Smooth muscle cell (in vitro differentiated cells): ENCODE measurements around the gene ASTN2. TPM values are rescaled to one million over a fixed set of nuclear protein-coding genes. Genes with fewer than 3 reads are reported as not detected.

Experiments
- DNase-seq: peaks from one replicate; lab custom pipeline; 2025; ENCODE audit not compliant: unreplicated experiment; lab: John Stamatoyannopoulos, UW
- H2AFZ ChIP-seq: fragments of 200-600 bp; sonication (generic); 2 replicates; pipeline ENCODE4 v1.6.0; 2016; ENCODE audit warnings: antibody characterized with exemption, low read depth, mild to moderate bottlenecking
- H3F3A ChIP-seq: fragments of 200-600 bp; sonication (generic); 2 replicates; pipeline ENCODE4 v1.6.0; 2017; ENCODE audit warnings: antibody characterized with exemption, low read depth
- H3K27ac ChIP-seq: fragments of 200-600 bp; sonication (generic); 2 replicates; pipeline ENCODE4 v1.5.1; 2016; ENCODE audit warnings: low read depth, mild to moderate bottlenecking
- H3K27me3 ChIP-seq: fragments of 200-600 bp; sonication (generic); 2 replicates; pipeline ENCODE4 v1.6.1; 2016; ENCODE audit warnings: low read depth, mild to moderate bottlenecking
- H3K36me3 ChIP-seq: fragments of 200-600 bp; sonication (generic); 2 replicates; pipeline ENCODE4 v1.5.1; 2016; ENCODE audit warnings: low read depth
- H3K4me1 ChIP-seq: fragments of 200-600 bp; sonication (generic); 2 replicates; pipeline ENCODE4 v1.5.1; 2016; ENCODE audit warnings: low read depth
- H3K4me2 ChIP-seq: fragments of 200-600 bp; sonication (generic); 2 replicates; pipeline ENCODE4 v1.6.0; 2016; ENCODE audit warnings: mild to moderate bottlenecking
- H3K4me3 ChIP-seq: fragments of 200-600 bp; sonication (generic); 2 replicates; pipeline ENCODE4 v1.5.1; 2016; ENCODE audit warnings: mild to moderate bottlenecking
- H3K79me2 ChIP-seq: fragments of 200-600 bp; sonication (generic); 2 replicates; pipeline ENCODE4 v1.6.0; 2016; ENCODE audit warnings: low read depth, mild to moderate bottlenecking
- H3K9ac ChIP-seq: fragments of 200-600 bp; sonication (generic); 2 replicates; pipeline ENCODE4 v1.6.0; 2016; ENCODE audit warnings: low read depth
- H3K9me3 ChIP-seq: fragments of 200-600 bp; sonication (generic); replicated peaks from 2 replicates; pipeline ENCODE4 v1.5.1; 2016; ENCODE audit warnings: low read depth
- H4K20me1 ChIP-seq: fragments of 200-600 bp; sonication (generic); 2 replicates; pipeline ENCODE4 v1.6.0; 2016; ENCODE audit warnings: low read depth
- WGBS: methylation state at CpG from one replicate; pipeline ENCODE4 v1.1.7; 2016; ENCODE audit warnings: low lambda C conversion rate; 5-methylcytosine and 5-hydroxymethylcytosine counted together
- polyA plus RNA-seq: library from polyadenylated mRNA; unstranded; fragments of >200 nt; fragmentation: Nextera tagmentation; extraction: Ambion mirVana; gene quantifications from 2 replicates; pipeline ENCODE4 v1.2.1, GENCODE V29; 2016
- total RNA-seq: library from RNA; depleted of rRNA; stranded (reverse); fragments of >200 nt; gene quantifications from 2 replicates; pipeline ENCODE4 v1.2.3, GENCODE V29; 2014
- TF ChIP-seq, protein P1 (sequence below): fragments of 200-600 bp; sonication (generic); IDR thresholded peaks from 2 replicates; pipeline ENCODE4 v1.5.1; 2017; ENCODE audit warnings: borderline replicate concordance, mild to moderate bottlenecking, antibody characterized with exemption; ENCODE audit not compliant: insufficient read depth, poor library complexity, severe bottlenecking

ASTN2 gene
- total and polyA plus RNA-seq, 2 experiments from 2014 or later = 6.5 to 6.7 TPM

DNA sequence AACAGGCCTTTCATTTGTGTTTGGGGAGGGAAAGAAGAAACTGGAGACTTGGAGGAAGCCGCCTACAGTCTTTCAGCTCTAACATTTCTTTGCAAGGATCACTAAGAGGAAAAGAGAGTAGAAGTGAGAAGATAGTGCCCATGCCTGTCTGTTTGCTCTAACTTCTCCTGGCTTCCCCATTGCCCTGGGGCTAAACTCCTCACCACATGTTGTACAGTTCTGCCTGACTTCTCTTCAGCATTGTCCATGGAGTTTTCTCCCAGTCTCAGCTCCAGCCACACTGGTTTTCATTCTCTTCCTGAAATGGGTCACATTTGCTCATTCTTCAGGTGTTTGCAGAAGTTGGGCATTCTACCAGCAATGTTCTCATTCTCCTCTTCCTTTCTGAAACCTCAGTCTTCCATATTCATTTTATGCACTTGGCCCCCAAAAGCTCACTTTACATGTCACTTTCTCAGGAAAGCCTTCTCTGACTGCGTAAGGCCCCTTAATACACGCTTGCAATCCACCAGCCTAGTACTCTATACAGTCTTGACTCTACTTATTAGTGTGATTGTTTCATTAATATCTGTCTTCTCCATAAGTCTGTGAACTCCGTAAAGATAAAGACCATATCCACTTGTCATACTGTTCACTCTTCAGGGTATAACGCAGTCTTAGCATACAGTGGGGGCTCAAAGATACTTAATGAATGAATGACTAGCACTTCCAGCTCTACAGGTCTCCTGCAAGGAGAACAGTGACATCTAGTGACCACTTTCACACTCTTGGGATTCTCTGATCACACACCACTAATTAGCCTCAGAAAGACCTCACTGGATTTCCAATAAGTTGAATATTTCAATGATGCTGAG lies 768.0 kb downstream of the ASTN2 start:
- Histone ChIP-seq H2AFZ (no peak overlapping the region), H3K9ac (no peak overlapping the region), H3K27ac (no peak overlapping the region), H3F3A (peaks cover 3% of the 10 kb centered on the region), H4K20me1 (no peaks in the 10 kb centered on the region), H3K9me3 (no peaks in the 10 kb centered on the region), H3K4me3 (no peak overlapping the region), H3K4me1 (peaks cover 3% of the 10 kb centered on the region), H3K79me2 (no peaks in the 10 kb centered on the region), H3K27me3 (no peaks in the 10 kb centered on the region), H3K4me2 (peak overlapping the region; percentile 24), H3K36me3 (no peaks in the 10 kb centered on the region)
- no peak for DNase-seq
- 75% methylated on average over 5 of the region's 5 CpGs for WGBS
- TF ChIP-seq, protein P1, sequence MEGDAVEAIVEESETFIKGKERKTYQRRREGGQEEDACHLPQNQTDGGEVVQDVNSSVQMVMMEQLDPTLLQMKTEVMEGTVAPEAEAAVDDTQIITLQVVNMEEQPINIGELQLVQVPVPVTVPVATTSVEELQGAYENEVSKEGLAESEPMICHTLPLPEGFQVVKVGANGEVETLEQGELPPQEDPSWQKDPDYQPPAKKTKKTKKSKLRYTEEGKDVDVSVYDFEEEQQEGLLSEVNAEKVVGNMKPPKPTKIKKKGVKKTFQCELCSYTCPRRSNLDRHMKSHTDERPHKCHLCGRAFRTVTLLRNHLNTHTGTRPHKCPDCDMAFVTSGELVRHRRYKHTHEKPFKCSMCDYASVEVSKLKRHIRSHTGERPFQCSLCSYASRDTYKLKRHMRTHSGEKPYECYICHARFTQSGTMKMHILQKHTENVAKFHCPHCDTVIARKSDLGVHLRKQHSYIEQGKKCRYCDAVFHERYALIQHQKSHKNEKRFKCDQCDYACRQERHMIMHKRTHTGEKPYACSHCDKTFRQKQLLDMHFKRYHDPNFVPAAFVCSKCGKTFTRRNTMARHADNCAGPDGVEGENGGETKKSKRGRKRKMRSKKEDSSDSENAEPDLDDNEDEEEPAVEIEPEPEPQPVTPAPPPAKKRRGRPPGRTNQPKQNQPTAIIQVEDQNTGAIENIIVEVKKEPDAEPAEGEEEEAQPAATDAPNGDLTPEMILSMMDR = peak; percentile 72

DNA sequence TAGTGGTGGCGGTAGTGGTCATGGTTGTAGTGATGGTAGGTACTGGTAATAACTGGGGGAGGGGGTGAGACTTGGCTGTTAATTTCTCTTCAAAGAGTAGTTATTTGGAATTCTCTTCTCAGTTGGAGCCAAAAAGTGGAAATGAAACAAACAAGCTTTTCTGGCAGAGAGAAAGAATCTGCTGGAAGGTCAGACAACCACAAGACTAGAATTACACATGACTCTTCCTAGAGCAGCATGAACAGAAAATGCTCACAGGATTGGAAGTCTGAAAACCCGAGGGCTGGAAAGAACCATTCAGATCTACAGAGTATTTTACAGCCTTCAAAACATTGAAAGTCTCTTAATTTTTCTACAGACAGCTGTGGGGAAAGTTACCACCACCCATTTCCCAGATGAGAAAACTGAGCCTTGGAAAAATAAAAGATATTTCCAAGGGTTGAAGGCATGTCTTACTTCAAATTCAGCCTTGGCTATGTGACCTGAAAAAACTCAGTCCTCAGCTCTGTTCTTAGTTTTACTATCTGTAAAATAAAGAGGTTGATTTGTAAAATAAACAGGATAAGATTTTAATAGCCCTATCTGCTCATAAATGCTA lies 770.7 kb downstream of the ASTN2 start:
- DNase-seq = no peak
- no peak overlapping the region for H3K27ac ChIP-seq

DNA sequence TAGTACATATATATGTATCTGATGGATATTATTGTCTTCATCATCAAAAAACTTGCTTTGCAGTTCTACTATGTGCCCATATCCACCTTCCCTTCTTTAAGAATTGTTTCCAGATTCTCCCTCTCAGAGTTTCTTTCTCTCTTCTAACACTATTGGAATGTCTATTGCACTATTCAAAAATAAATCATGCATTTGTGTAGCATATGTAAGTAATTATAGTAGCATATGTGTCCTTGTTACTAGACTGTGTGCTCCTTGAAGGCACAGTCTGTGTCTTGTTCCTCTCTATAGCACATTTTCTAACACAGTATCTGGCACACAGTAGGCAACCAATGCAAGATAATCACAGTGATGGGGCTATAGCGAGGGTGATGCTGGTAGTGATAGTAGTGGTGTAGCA lies 771.2 kb downstream of the ASTN2 start:
- no peaks in the 10 kb centered on the region for H3K79me2 ChIP-seq
- no peak for DNase-seq
- H3K36me3 ChIP-seq = no peaks in the 10 kb centered on the region
- no peak overlapping the region for H3K9ac ChIP-seq
- H3F3A ChIP-seq = peaks cover 3% of the 10 kb centered on the region
- peaks cover 3% of the 10 kb centered on the region for H3K4me1 ChIP-seq
- no peak overlapping the region for H3K27ac ChIP-seq
- no peak overlapping the region for H3K4me3 ChIP-seq
- TF ChIP-seq, protein P1 = no peak
- no peak overlapping the region for H2AFZ ChIP-seq
- WGBS = 93% methylated on average over 1 of the region's 1 CpG
- H3K4me2 ChIP-seq = no peak overlapping the region
- H3K9me3 ChIP-seq = no peaks in the 10 kb centered on the region
- no peaks in the 10 kb centered on the region for H4K20me1 ChIP-seq
- no peaks in the 10 kb centered on the region for H3K27me3 ChIP-seq

More for the DNA sequence above, 770.7 kb downstream of the ASTN2 start:
- H3K4me2 ChIP-seq = no peak overlapping the region
- TF ChIP-seq, protein P1 = no peak
- H3K36me3 ChIP-seq = no peaks in the 10 kb centered on the region
- no peak overlapping the region for H3K4me3 ChIP-seq
- H3K9ac ChIP-seq = no peak overlapping the region
- no peaks in the 10 kb centered on the region for H3K79me2 ChIP-seq
- 65% methylated on average over 2 of the region's 2 CpGs for WGBS
- H3F3A ChIP-seq = peaks cover 3% of the 10 kb centered on the region
- H4K20me1 ChIP-seq = no peaks in the 10 kb centered on the region
- H3K4me1 ChIP-seq = peaks cover 3% of the 10 kb centered on the region
- no peaks in the 10 kb centered on the region for H3K27me3 ChIP-seq
- no peaks in the 10 kb centered on the region for H3K9me3 ChIP-seq
- H2AFZ ChIP-seq = no peak overlapping the region
